Keratinocyte (primary cell): Measurements from ENCODE around the gene MAEA.

Experiments used
- EZH2 ChIP-seq: IDR thresholded peaks from one replicate; pipeline ENCODE4 v1.6.1; 2012; ENCODE audit warnings: inconsistent platforms, mild to moderate bottlenecking, low read length, moderate library complexity
- TF ChIP-seq, protein P1 (sequence below), 3 experiments: IDR thresholded peaks in 1 of 3; conservative IDR thresholded peaks in 1 of 3; optimal IDR thresholded peaks in 1 of 3; 2 replicates in 2 of 3; 3 replicates in 1 of 3; pipeline versions ENCODE3 to v1.5.1; 2011; ENCODE audit warnings: low read length in 3 of 3, mild to moderate bottlenecking in 3 of 3, moderate library complexity in 2 of 3, control low read depth in 1 of 3, inconsistent platforms in 1 of 3; ENCODE audit not compliant: insufficient read depth in 2 of 3; ENCODE audit errors: extremely low read depth in 1 of 3

DNA sequence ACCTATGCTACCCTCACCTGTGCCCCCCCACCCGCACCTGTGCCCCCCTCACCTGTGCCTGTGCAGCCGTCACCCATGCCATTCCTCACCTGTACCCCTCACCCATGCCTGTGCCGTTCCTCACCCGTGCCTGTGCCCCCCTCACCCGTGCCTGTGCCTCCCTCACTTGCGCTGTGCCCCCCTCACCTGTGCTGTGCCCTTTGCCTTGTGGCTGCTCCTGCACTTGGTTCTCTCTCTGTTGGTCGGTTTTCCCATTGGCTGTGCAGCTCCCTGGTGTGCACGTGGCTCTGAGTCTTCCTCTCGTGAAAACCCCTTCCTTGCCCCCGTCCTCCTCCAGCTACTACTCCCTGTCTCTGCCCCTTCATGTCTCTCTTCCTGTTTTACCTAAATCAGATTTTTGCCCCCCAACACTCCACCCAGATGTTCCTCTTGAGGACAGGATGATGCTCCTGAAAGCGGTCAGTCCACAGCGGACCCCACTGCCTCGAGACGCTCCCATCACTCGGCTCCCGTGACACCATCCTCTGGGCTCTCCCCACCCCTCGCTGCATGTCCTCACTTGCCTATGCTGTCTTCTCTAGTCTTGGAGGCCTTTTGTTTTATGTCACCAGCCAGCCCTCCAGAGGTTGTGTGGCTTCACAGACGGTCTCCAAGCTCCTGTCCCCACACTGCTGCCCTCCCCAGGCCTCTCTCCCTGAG, 6.8 kb downstream of the MAEA start:
- TF ChIP-seq, protein P1, sequence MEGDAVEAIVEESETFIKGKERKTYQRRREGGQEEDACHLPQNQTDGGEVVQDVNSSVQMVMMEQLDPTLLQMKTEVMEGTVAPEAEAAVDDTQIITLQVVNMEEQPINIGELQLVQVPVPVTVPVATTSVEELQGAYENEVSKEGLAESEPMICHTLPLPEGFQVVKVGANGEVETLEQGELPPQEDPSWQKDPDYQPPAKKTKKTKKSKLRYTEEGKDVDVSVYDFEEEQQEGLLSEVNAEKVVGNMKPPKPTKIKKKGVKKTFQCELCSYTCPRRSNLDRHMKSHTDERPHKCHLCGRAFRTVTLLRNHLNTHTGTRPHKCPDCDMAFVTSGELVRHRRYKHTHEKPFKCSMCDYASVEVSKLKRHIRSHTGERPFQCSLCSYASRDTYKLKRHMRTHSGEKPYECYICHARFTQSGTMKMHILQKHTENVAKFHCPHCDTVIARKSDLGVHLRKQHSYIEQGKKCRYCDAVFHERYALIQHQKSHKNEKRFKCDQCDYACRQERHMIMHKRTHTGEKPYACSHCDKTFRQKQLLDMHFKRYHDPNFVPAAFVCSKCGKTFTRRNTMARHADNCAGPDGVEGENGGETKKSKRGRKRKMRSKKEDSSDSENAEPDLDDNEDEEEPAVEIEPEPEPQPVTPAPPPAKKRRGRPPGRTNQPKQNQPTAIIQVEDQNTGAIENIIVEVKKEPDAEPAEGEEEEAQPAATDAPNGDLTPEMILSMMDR (optimal IDR thresholded peaks at IDR 0.05 in 1 of 3, IDR thresholded peaks at IDR 0.05 in 1 of 3, conservative IDR thresholded peaks at IDR 0.05 in 1 of 3; ENCODE audit: extremely low read depth in 1 of 3, insufficient read depth in 2 of 3, low read length in 3 of 3) = no peak
- TF ChIP-seq EZH2 = no peak
